Ishikawa (cell line): Measurements from ENCODE around the gene EFS.

Source experiments
- USF1 ChIP-seq: IDR thresholded peaks from 2 replicates; pipeline ENCODE4 v1.6.1; 2012
- ZBTB7A ChIP-seq: IDR thresholded peaks from 2 replicates; pipeline ENCODE4 v1.6.1; 2012; ENCODE audit warnings: low read depth

- no peak for TF ChIP-seq USF1
- TF ChIP-seq ZBTB7A: no peak
Measured at GRCh38 chr14:23380197-23380914, 15.4 kb upstream of the EFS start.
